DMS153 (cell line): ENCODE data around the gene WDR75.

Source experiments
- DNase-seq: peaks from one replicate; lab custom pipeline; 2025; lab: John Stamatoyannopoulos, UW

The WDR75 gene

DNA sequence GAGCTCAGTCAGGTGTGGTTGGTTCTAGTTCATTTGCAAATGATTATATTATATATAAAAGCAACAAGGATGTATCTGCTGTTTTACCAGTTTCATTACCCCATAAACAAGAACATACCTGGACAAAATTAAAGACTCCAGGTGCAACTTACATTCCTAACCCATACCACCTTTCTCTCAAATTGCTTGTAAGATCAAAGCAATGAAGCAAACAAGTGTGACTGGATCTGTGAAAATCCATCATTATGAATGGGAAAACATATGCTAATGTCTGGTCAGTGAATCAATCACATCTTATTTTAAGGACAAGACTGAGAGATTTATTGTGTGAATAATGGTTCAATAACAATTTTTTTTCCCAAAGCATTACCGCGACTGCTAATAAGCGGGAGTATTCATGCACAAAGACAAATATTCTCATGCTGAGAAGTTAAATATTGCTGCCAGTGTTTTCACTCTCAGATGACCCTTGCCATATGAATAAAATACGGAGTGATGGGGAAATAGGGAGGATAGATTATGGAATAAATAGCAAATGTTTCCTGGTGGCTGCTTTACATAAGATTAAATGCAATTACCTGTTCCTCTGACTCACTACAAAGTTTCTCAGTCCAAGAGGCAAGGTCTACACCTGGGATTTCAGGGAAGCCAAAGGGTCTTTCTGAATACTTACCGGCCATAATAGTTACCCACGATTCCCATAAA lies 59.3 kb downstream of the WDR75 start:
- no peak for DNase-seq

DNA sequence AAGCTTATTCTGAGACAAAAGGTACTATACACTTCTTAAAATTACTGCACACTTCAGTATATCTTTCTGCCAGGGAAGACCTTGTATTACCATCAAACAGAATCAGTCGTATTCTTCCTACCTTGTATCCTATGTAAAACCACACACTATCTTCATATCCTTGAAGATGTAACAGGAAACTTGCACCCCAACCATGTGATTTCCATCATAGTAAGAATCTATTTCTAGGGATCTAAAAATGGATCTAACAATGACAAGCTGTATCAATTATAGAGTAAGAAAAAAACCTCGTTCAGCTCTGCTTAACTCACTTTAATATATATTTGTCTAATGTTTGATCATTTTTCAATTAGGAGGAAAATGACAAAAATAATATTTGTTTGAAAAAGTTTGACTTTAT lies 60.2 kb downstream of the WDR75 start:
- no peak for DNase-seq

DNA sequence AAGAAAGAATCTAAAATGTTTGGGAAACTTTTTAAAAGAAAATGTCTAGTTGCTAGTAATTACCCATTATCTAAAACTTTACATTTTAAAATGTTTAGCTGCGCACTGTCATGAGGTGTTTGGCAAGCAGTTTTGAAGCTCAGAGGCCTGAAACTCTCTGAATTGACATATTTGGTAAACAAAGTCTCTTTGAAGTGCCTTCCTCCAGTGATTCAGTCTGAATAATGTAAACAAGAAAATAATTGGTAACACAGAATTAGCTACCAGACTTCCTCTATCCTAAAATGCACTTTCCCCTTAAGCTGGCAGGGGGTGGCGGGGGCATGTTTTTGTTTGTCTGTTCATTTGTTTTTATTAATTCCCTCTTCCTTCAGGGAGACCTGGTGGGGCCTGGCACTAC lies 61.4 kb downstream of the WDR75 start:
- no peak for DNase-seq

DNA sequence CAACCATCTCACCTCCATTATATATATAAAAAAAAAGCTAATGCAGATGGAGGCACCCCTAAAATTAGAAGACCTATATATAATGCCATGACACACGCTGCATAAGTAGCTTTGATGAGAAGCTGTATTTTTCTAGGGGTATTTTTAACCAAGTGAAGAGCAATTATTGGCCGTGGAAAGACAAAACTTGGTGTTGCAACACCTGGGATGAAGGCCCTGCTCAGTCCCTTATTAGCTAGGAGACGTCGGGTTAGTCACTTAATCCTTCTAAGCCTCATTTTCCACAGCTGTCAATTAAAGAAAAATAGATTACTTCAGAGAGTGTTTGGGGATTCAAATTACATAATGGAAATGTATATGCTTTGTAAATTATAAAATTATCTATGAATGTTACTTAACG lies 63.0 kb downstream of the WDR75 start:
- DNase-seq = no peak

DNA sequence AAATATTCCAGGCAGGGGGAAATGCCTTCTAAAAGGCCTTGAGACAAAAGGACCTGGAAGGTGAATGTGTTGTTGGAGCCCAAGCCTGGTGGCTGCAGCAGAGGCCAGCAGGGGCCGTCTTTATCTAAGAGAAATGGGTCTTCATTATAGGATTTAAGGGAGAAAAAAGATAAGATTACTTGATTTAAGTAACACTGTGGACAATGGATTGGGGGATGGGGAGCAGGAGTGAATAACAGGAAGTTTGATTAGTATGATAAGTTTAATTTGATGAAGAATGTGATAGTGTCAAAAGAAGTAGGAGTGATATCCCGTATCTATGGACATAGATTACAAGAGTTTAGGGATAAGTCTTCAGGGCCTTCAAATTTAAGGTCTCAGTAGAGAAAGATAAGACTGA lies 64.2 kb downstream of the WDR75 start:
- no peak for DNase-seq

DNA sequence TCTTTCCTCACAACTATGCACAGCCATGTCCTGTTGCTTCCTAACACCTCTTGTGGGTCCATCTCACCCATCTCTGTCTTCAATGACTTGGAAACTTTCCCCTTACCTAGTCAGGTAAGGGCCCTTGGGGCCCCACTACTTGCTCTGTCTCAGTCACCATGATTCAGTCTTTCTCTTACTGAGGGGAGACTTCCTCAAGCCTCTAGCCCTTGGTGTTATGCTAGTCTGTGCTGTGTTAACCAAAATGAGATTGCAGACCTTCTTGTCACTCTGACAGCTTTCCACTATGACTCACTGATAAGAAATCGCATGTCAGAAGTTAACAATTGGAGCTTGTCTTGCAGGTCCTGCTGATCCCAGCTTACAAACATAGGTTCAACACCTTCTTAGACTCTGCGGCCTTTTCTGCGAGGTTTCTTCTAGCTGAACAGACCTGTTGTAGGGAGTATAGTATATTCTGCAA lies 65.3 kb downstream of the WDR75 start:
- no peak for DNase-seq

DNA sequence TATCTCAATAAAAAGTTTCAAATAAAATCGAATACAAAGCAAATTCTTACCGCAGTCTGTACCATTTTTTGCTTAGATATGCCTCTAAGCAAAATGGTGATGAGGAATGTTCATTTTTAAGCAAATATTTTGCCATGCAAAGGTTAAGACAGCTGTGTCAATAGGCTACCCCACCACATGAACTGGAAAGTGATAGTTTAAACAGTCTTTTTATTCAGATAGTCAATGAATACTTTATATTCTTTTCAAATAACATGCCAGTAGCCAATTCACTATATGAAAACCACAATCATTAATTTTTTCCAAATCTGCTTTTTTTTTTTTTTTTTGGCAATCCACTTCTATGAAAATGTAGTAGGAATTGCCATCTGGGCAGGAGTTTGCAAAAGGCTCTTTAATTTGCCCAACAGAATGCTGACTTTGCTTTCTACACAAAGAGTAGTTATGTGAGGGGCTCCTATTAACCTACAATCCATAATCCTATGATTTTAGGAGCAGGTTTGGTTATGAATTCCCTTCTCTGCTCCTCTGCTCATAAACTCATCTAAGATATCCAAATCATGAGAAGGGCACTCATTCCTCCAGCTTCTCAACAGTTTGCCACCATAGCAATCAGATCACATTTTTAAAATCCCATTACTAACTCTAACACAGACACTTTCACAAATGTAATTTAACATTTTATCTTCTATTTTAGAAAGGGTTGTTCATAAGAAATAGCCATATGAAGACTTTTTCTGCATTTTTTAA lies 70.1 kb downstream of the WDR75 start:
- no peak for DNase-seq

DNA sequence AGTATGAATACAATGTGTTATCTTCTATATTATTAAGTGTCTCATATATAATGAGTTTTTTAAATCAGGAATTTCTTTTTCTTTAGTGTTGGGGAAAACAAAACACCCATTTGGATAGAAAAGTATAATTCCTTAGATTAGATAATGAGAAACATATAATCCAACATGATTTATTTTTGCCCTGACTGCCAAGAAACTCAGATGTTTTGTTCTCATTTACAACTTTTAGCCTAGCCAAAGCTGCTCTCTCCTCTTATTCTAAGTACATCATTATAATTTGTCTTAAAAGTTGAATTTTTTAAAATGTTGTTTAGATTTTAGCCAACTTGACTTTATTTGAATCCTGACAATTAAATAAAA lies 70.7 kb downstream of the WDR75 start:
- DNase-seq = no peak

DNA sequence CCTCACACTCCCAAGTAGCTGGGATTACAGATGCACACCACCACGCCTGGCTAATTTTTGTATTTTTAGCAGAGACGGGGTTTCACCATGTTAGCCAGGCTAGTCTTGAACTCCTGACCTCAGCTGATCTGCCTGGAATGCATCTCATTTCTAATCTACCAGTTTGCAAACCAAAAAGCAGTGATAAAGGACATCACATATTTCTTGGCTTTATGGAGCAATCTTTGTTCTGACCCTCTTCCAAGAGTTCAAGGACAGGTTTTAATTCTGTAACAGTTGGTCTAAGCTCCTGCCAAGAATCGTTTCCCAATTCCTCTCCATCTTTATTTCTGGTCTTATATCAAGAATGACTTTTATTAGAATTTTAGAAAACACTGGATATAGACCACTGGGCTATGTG lies 71.6 kb downstream of the WDR75 start:
- no peak for DNase-seq

DNA sequence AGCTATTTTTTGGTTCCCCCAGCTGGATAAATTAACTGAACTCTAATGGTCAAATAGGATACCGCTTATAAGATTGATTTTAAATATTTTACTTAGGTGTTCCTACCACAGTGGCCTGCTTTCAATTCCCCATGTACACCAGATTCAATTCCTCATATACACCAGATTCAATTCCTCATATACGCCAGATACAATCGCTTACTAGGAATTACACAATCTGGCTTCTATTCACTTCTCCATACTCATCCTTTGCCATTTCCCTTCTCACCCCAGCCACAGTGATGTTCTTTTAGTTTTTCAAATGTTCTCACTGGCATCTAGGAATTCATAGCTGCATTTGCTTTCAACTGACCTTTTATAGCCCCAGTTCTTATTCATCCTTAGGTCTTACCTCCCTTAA lies 72.8 kb downstream of the WDR75 start:
- DNase-seq = no peak

DNA sequence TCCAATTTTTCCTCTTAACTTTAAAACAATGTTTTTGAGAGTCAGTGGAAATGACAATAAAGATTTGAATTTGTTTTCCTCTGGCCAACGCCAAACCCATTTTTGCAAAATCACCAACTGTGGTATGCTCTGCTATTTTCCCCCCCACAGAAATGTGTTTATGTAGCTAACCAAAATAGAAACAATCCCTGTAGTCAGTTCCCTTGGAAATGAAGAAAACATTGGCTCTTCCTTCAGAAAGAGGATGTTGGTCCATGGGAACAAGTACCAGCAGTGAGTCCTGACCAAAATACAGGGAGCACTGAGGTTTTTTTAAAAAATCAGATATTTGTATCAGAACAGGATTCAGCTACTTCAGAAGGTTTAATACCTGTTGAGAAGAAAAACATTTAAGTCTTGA lies 74.0 kb downstream of the WDR75 start:
- no peak for DNase-seq

- no peak for DNase-seq
Observed at GRCh38 chr2:189516546-189516945, 75.3 kb downstream of the WDR75 start.

DNA sequence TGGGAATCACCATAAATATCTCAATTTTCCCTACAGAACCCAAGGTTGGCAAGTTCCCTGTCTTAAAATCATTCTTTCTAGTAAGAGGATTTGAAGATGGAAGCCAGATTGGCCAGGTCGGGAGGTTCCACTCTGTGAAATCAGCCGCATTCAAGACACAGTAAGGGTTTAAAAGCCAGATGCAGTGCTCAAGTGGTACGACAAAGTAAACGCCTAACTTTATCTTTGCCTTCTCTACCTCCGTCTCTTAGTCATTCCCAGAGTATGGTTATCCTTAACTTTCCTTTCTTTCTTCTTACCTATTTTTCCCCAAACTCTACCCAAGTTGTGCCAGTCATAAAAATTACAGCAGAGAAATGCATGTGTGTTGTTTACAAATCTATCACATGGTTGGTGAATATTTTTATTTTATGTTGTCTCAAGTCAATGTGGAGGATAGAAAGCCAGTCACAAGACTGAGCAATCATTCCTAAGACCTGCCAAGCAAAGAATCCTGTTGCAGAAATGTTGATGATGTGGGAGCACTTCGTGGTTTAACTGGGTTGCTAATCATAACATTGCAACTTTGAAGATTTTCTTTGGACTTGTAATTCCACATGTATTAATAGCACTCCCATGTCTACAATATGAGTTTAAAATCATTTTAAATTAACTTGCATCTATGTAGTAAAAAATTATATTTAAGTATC lies 76.7 kb downstream of the WDR75 start:
- no peak for DNase-seq

DNA sequence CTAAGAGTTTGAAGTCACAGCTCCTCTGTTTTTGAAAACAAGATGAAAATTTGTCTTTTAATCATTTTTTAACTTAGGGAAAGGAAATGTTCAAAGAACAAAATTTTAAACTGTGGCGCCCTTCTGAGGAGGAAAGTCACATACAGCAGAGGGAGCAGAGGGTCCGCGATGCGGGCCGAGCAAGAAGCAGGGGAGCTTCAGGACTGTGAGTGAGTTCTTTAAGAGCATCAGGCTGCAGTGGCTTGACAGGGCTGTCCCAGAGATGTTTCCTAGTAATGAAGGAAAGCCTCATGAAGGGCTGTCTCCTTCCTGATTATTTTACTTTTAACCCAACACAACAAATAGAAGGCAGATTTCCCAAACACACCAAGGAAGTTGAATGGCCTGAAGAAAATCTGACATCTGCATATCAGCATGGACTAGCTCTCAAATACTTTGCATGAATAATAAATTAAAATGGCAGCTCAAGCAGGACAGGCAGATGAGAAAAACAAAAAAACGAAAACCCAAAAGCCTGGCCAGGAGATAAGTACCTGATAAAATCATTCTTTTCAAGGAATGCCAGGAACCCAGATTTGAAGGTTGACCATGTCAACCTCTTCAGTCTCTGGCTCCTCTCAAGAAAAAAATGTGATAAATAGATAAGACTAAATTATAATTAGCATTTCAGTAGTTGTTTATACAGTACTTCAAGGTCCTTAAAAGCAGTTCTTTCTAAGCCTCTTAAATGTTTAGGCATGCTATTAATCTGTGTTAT lies 78.5 kb downstream of the WDR75 start:
- no peak for DNase-seq

GRCh38 chr2:189521699-189522434 lies 80.6 kb downstream of the WDR75 start:
- no peak for DNase-seq

GRCh38 chr2:189522435-189523151 lies 81.3 kb downstream of the WDR75 start:
- DNase-seq = no peak

- DNase-seq = no peak
Observed at GRCh38 chr2:189524746-189525145, 83.5 kb downstream of the WDR75 start.
